ENCODE measurements around the gene DNAI4.

The DNAI4 gene

GRCh38 chr1:66954208-66954607, 29.6 kb upstream of the DNAI4 start:
- peaks cover 89% of the 10 kb centered on the region for H3K36me3 ChIP-seq (ENCODE audit: low read depth)
- no peaks in the 10 kb centered on the region for H3K4me1 ChIP-seq (ENCODE audit: insufficient read depth, poor library complexity, severe bottlenecking)
- no peak for ATAC-seq (ENCODE audit: low read depth)
- TF ChIP-seq CTCF (IDR thresholded peaks at IDR 0.05; ENCODE audit: poor library complexity, severe bottlenecking), result no peak
- no peaks in the 10 kb centered on the region for H3K27me3 ChIP-seq (ENCODE audit: insufficient read depth, poor library complexity, severe bottlenecking)
- no peak for DNase-seq (ENCODE audit: low spot score)
- no peak overlapping the region for H3K27ac ChIP-seq (ENCODE audit: poor library complexity, severe bottlenecking)
- no peak overlapping the region for H3K4me3 ChIP-seq (ENCODE audit: severe bottlenecking)
- no peaks in the 10 kb centered on the region for H3K9me3 ChIP-seq (ENCODE audit: severe bottlenecking)

- no peak for TF ChIP-seq CTCF (IDR thresholded peaks at IDR 0.05; ENCODE audit: poor library complexity, severe bottlenecking)
- Histone ChIP-seq H3K27ac (ENCODE audit: poor library complexity, severe bottlenecking) (no peak overlapping the region), H3K4me1 (ENCODE audit: insufficient read depth, poor library complexity, severe bottlenecking) (no peaks in the 10 kb centered on the region), H3K4me3 (ENCODE audit: severe bottlenecking) (no peak overlapping the region), H3K9me3 (ENCODE audit: severe bottlenecking) (no peaks in the 10 kb centered on the region), H3K36me3 (ENCODE audit: low read depth) (peaks cover 90% of the 10 kb centered on the region), H3K27me3 (ENCODE audit: insufficient read depth, poor library complexity, severe bottlenecking) (no peaks in the 10 kb centered on the region)
- no peak for DNase-seq (ENCODE audit: low spot score)
- peak; percentile 31; the same call in 1 of the 3 replicates for ATAC-seq (ENCODE audit: low read depth)
Observed at GRCh38 chr1:66951513-66951912, 26.9 kb upstream of the DNAI4 start.

GRCh38 chr1:66947267-66947666, 22.6 kb upstream of the DNAI4 start:
- DNase-seq (ENCODE audit: low spot score) (no peak), ATAC-seq (ENCODE audit: low read depth) (no peak)
- no peak overlapping the region for H3K4me3 ChIP-seq (ENCODE audit: severe bottlenecking)
- H3K4me1 ChIP-seq (ENCODE audit: insufficient read depth, poor library complexity, severe bottlenecking), result peaks cover 23% of the 10 kb centered on the region
- TF ChIP-seq CTCF (IDR thresholded peaks at IDR 0.05; ENCODE audit: poor library complexity, severe bottlenecking), result no peak
- no peaks in the 10 kb centered on the region for H3K9me3 ChIP-seq (ENCODE audit: severe bottlenecking)
- peaks cover 96% of the 10 kb centered on the region for H3K36me3 ChIP-seq (ENCODE audit: low read depth)
- H3K27ac ChIP-seq (ENCODE audit: poor library complexity, severe bottlenecking), result no peak overlapping the region
- H3K27me3 ChIP-seq (ENCODE audit: insufficient read depth, poor library complexity, severe bottlenecking), result no peaks in the 10 kb centered on the region

- ATAC-seq (ENCODE audit: low read depth), result no peak
- Histone ChIP-seq H3K36me3 (ENCODE audit: low read depth) (peaks cover 92% of the 10 kb centered on the region), H3K4me1 (ENCODE audit: insufficient read depth, poor library complexity, severe bottlenecking) (peaks cover 31% of the 10 kb centered on the region), H3K27ac (ENCODE audit: poor library complexity, severe bottlenecking) (peak overlapping the region; percentile 71), H3K9me3 (ENCODE audit: severe bottlenecking) (no peaks in the 10 kb centered on the region), H3K4me3 (ENCODE audit: severe bottlenecking) (no peak overlapping the region), H3K27me3 (ENCODE audit: insufficient read depth, poor library complexity, severe bottlenecking) (no peaks in the 10 kb centered on the region)
- TF ChIP-seq CTCF (IDR thresholded peaks at IDR 0.05; ENCODE audit: poor library complexity, severe bottlenecking), result no peak
- DNase-seq (ENCODE audit: low spot score), result no peak
Observed at GRCh38 chr1:66945316-66945715, 20.7 kb upstream of the DNAI4 start.

- H3K27me3 ChIP-seq (ENCODE audit: insufficient read depth, poor library complexity, severe bottlenecking), result no peaks in the 10 kb centered on the region
- DNase-seq (ENCODE audit: low spot score) (no peak), ATAC-seq (ENCODE audit: low read depth) (peak; percentile 99)
- no peaks in the 10 kb centered on the region for H3K9me3 ChIP-seq (ENCODE audit: severe bottlenecking)
- H3K4me1 ChIP-seq (ENCODE audit: insufficient read depth, poor library complexity, severe bottlenecking), result peaks cover 32% of the 10 kb centered on the region
- peak overlapping the region; percentile 71 for H3K27ac ChIP-seq (ENCODE audit: poor library complexity, severe bottlenecking)
- no peak overlapping the region for H3K4me3 ChIP-seq (ENCODE audit: severe bottlenecking)
- H3K36me3 ChIP-seq (ENCODE audit: low read depth), result peaks cover 91% of the 10 kb centered on the region
- TF ChIP-seq CTCF (IDR thresholded peaks at IDR 0.05; ENCODE audit: poor library complexity, severe bottlenecking), result no peak
Observed at GRCh38 chr1:66944330-66945274, 19.9 kb upstream of the DNAI4 start.

Data from RWPE2 (cell line).